ENCODE results near the gene CALHM6.

The CALHM6 gene

DNA sequence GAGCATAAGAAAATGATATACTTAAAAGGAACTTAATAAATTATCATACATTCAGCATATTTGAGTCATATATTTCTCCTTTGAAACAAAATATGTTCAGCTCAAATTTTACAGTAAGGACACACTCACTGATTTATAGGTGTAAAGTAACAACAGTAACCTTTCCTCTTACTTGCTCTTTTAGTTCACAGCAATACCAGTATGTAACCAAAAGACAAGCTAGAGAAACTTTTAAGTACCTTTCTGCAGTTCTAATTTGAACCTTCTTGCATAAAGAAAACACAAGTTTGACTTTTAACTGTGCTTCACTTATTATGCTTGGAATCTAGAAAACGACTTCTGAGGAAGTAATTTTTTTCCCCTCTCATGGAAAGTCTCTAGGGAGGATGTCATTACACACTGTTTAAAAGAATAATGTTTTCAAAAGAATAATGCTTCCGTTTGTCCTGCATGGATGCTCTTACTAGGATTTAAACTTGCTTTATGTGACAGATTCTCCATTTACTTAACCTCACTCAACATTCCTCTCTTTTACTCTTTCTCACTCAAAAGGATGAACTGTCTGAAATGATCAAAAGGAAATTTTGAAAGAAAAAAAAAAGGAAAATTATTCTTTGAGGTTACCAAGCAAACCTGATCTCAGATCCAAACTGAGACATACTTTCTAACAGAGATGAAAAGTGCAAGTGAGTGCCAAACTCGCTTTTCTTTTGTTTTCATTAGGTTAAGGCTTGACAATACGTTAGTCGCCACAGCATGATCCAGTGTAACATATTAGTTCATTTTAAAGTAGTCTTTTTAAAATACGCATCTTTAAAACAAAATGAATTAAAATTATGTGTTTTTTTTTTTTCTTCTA is 22.4 kb upstream of the CALHM6 start:
- no peaks in the 10 kb centered on the region for H3K9me3 Mint-ChIP-seq
- H3K27ac Mint-ChIP-seq: no peak overlapping the region
- H3K36me3 Mint-ChIP-seq: no peaks in the 10 kb centered on the region
- no peaks in the 10 kb centered on the region for H3K4me1 Mint-ChIP-seq
- no peak overlapping the region for H3K4me3 Mint-ChIP-seq
- H3K27me3 Mint-ChIP-seq: peaks cover 5% of the 10 kb centered on the region

GRCh38 chr6:116439522-116440051 is 21.6 kb upstream of the CALHM6 start:
- no peaks in the 10 kb centered on the region for H3K4me1 Mint-ChIP-seq
- H3K9me3 Mint-ChIP-seq: no peaks in the 10 kb centered on the region
- no peak overlapping the region for H3K27ac Mint-ChIP-seq
- H3K27me3 Mint-ChIP-seq: peaks cover 5% of the 10 kb centered on the region
- no peak overlapping the region for H3K4me3 Mint-ChIP-seq
- no peaks in the 10 kb centered on the region for H3K36me3 Mint-ChIP-seq

DNA sequence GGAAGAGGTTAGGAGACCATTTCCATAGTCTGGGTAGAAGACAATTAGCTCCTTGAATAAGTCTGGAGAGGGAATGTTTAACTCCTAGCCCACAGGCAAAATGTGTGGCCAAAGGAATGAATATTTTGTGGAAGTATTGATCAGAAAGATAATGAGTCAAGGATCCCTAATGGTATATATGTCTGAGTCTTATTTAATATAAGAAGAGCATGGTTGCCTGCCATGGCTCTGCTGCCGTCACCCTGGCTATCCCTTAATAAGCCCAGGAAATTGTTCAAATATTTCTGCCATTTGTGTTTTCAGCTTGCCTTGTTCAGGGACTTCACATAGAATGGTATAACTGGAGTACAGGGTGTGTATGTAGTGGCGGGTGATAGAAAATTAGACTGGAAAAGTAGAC is 18.1 kb upstream of the CALHM6 start:
- no peaks in the 10 kb centered on the region for H3K4me1 Mint-ChIP-seq
- no peaks in the 10 kb centered on the region for H3K36me3 Mint-ChIP-seq
- no peak overlapping the region for H3K4me3 Mint-ChIP-seq
- H3K27me3 Mint-ChIP-seq: peaks cover 9% of the 10 kb centered on the region
- no peak overlapping the region for H3K27ac Mint-ChIP-seq
- H3K9me3 Mint-ChIP-seq: no peaks in the 10 kb centered on the region

- peaks cover 10% of the 10 kb centered on the region for H3K27me3 Mint-ChIP-seq
- H3K27ac Mint-ChIP-seq: no peak overlapping the region
- no peak overlapping the region for H3K4me3 Mint-ChIP-seq
- H3K9me3 Mint-ChIP-seq: no peaks in the 10 kb centered on the region
- no peaks in the 10 kb centered on the region for H3K4me1 Mint-ChIP-seq
- H3K36me3 Mint-ChIP-seq: no peaks in the 10 kb centered on the region
Measured at GRCh38 chr6:116444092-116444491, 17.1 kb upstream of the CALHM6 start.

DNA sequence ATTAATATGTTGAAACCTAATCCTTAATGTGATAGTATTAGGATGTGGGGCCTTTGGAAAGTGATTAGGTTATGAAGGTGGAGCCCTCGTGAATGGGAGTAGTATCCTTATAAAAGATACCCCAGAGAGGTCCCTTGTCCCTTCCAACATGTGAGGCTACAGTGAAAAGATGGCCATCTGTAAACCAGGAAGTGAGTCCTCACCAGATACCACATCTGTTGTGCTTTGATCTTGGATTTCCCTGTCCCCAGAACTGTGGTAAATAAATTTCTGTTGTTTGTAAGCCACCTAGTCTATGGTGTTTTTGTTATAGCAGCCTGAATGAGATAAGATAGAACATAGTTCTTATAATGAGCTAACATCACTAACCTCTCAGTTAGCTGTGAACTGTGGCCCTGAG is 16.6 kb upstream of the CALHM6 start:
- H3K9me3 Mint-ChIP-seq: no peaks in the 10 kb centered on the region
- H3K4me3 Mint-ChIP-seq: no peak overlapping the region
- peaks cover 10% of the 10 kb centered on the region for H3K27me3 Mint-ChIP-seq
- H3K27ac Mint-ChIP-seq: no peak overlapping the region
- H3K4me1 Mint-ChIP-seq: no peaks in the 10 kb centered on the region
- H3K36me3 Mint-ChIP-seq: no peaks in the 10 kb centered on the region

DNA sequence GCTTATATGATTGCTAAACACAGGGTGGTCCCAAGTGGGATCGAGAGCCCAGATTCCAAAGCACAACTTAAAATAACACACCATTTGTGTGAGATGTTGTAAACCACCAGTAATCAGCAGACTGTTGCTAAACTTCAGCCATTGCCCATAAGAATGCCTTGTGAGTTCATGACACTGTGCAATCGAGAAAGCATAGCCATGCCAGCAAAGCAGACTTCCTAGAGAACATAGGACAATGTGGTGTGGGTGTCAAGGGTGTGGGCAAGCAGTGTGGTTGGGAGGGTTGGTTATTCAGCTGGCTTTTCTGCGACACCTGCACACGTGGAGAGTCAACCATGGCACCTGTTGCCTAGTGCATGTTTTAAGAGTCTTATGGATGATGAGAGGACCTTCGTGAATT is 16.1 kb upstream of the CALHM6 start:
- H3K36me3 Mint-ChIP-seq: no peaks in the 10 kb centered on the region
- no peak overlapping the region for H3K27ac Mint-ChIP-seq
- no peaks in the 10 kb centered on the region for H3K9me3 Mint-ChIP-seq
- H3K4me1 Mint-ChIP-seq: no peaks in the 10 kb centered on the region
- peaks cover 11% of the 10 kb centered on the region for H3K27me3 Mint-ChIP-seq
- H3K4me3 Mint-ChIP-seq: no peak overlapping the region

GRCh38 chr6:116446399-116446798 is 14.8 kb upstream of the CALHM6 start:
- Mint-ChIP-seq H3K27ac (no peak overlapping the region), H3K9me3 (no peaks in the 10 kb centered on the region), H3K4me1 (no peaks in the 10 kb centered on the region), H3K4me3 (no peak overlapping the region), H3K27me3 (peaks cover 13% of the 10 kb centered on the region), H3K36me3 (no peaks in the 10 kb centered on the region)

GRCh38 chr6:116447052-116447451 is 14.1 kb upstream of the CALHM6 start:
- H3K9me3 Mint-ChIP-seq: no peaks in the 10 kb centered on the region
- no peaks in the 10 kb centered on the region for H3K36me3 Mint-ChIP-seq
- no peaks in the 10 kb centered on the region for H3K4me1 Mint-ChIP-seq
- peaks cover 11% of the 10 kb centered on the region for H3K27me3 Mint-ChIP-seq
- no peak overlapping the region for H3K27ac Mint-ChIP-seq
- no peak overlapping the region for H3K4me3 Mint-ChIP-seq

GRCh38 chr6:116447496-116448011 is 13.6 kb upstream of the CALHM6 start:
- H3K4me3 Mint-ChIP-seq: no peak overlapping the region
- H3K9me3 Mint-ChIP-seq: no peaks in the 10 kb centered on the region
- no peaks in the 10 kb centered on the region for H3K4me1 Mint-ChIP-seq
- H3K27ac Mint-ChIP-seq: no peak overlapping the region
- H3K27me3 Mint-ChIP-seq: peaks cover 11% of the 10 kb centered on the region
- H3K36me3 Mint-ChIP-seq: no peaks in the 10 kb centered on the region

DNA sequence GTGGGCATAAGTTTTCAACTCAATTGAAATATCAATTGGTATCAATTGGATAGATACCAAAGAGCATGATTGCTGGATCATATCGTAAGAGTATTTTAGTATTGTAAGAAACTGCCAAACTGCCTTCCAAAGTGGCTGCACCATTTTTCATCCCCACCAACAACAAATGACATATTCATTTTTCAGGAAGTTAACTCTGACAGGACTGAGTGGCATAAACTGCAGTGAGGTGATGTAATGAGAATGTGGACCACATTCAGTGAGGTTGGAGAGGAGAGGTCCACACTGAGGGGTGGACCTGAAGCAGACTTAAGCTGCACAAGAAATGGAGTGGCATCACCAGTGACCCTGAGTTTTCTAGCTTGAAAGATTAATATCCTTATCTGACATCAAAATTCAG is 11.6 kb upstream of the CALHM6 start:
- Mint-ChIP-seq H3K9me3 (no peaks in the 10 kb centered on the region), H3K27ac (no peak overlapping the region), H3K36me3 (no peaks in the 10 kb centered on the region), H3K4me1 (no peaks in the 10 kb centered on the region), H3K27me3 (peaks cover 11% of the 10 kb centered on the region), H3K4me3 (no peak overlapping the region)

DNA sequence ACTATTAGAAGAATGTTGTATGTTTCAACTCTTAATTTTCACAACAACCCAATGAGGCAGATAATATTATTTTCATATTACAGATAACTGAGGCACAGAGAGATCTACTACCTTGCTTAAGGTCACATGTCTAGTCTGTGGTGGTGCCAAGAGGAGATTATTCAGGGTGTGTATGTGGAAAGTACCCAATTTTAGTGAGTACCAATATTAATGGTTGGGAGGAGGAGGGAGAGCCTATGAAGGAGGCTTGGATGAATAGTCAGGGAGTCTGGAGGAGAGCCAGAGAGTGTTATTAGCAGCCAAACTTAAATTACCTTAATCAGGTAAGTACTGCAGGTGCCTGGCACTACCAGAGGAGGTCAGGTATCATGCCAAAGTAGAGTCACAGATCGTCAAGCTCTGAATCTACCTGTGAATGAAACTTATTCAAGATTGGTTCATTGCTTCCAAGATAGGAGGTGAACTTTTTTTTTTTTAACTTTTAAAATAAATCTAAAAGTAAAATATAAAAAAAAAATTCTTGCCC is 10.9 kb upstream of the CALHM6 start:
- Mint-ChIP-seq H3K27me3 (peaks cover 10% of the 10 kb centered on the region), H3K36me3 (no peaks in the 10 kb centered on the region), H3K4me3 (no peak overlapping the region), H3K9me3 (no peaks in the 10 kb centered on the region), H3K4me1 (no peaks in the 10 kb centered on the region), H3K27ac (no peak overlapping the region)

GRCh38 chr6:116450769-116451740 is 10.1 kb upstream of the CALHM6 start:
- peaks cover 10% of the 10 kb centered on the region for H3K27me3 Mint-ChIP-seq
- no peaks in the 10 kb centered on the region for H3K4me1 Mint-ChIP-seq
- no peak overlapping the region for H3K4me3 Mint-ChIP-seq
- no peaks in the 10 kb centered on the region for H3K9me3 Mint-ChIP-seq
- H3K27ac Mint-ChIP-seq: no peak overlapping the region
- no peaks in the 10 kb centered on the region for H3K36me3 Mint-ChIP-seq

DNA sequence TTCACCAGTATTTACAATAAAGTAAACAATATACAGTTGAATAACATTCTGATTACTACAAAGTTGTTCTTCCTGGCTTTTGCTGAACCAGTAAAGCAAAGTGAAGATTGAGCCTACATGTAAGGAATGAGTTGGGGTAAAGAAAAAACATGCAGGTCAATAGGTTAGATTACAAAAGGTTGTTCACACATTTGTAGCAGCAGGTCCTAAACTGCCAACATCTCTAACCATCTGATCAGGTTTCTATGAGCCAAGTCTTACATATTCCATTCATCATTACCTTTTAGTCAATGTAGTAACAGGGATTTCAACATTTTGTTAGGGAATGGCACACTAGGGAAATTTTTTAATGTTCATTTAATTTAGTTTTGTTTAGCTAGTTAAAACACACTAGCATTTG is 9.3 kb upstream of the CALHM6 start:
- Mint-ChIP-seq H3K4me1 (no peaks in the 10 kb centered on the region), H3K27ac (no peak overlapping the region), H3K9me3 (no peaks in the 10 kb centered on the region), H3K4me3 (no peak overlapping the region), H3K27me3 (peaks cover 10% of the 10 kb centered on the region), H3K36me3 (no peaks in the 10 kb centered on the region)

GRCh38 chr6:116452531-116452930 is 8.6 kb upstream of the CALHM6 start:
- Mint-ChIP-seq H3K27ac (no peak overlapping the region), H3K9me3 (no peaks in the 10 kb centered on the region), H3K36me3 (no peaks in the 10 kb centered on the region), H3K27me3 (peaks cover 10% of the 10 kb centered on the region), H3K4me1 (no peaks in the 10 kb centered on the region), H3K4me3 (no peak overlapping the region)

DNA sequence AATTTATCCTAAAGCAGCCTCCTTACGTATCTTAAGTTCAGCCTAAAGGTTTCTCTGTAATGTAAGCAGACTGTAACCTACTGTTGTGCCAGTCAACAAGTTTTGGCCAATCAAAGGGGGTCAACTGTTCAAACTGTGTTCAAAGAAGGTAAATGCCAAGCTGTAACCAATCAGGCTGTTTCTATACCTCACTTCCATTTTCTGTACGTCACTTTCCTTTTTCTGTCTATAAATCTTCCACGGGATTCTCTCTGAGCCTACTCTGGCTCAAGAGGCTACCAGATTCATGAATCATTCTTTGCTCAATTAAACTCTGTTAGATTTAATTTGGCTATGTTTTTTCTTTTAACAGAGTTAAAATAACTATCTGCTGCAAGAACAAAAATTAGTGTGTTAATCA is 5.1 kb upstream of the CALHM6 start:
- Mint-ChIP-seq H3K27me3 (peaks cover 6% of the 10 kb centered on the region), H3K4me1 (peaks cover 3% of the 10 kb centered on the region), H3K27ac (no peak overlapping the region), H3K4me3 (no peak overlapping the region), H3K36me3 (no peaks in the 10 kb centered on the region), H3K9me3 (no peaks in the 10 kb centered on the region)

Measured in activated naive CD4-positive, alpha-beta T cell treated with anti-CD3 and anti-CD28 coated beads, Interleukin-2, amount 50 U/mL, for 24 hours (primary cell).